Effector memory CD4-positive, alpha-beta T cell (primary cell): ENCODE data around the gene TEC.

Source experiments
- DNase-seq, 3 donors: peaks; one replicate each; pipeline ENCODE4 v3.0.0-alpha.2; 2020
- H3K27ac ChIP-seq: 2 replicates; pipeline ENCODE4 v1.7.0; 2013; ENCODE audit warnings: mild to moderate bottlenecking, low read length, moderate library complexity; ENCODE audit not compliant: insufficient read depth, poor library complexity, severe bottlenecking
- H3K27me3 ChIP-seq: replicated peaks from 2 replicates; pipeline ENCODE4 v1.7.0; 2013; ENCODE audit warnings: mild to moderate bottlenecking, low read length; ENCODE audit not compliant: insufficient read depth, control insufficient read depth, poor library complexity, severe bottlenecking
- H3K36me3 ChIP-seq: 2 replicates; pipeline ENCODE4 v1.7.0; 2013; ENCODE audit warnings: mild to moderate bottlenecking, low read length, moderate library complexity; ENCODE audit not compliant: control insufficient read depth, insufficient read depth
- H3K4me1 ChIP-seq: 2 replicates; pipeline ENCODE4 v1.7.0; 2013; ENCODE audit warnings: low read length, mild to moderate bottlenecking; ENCODE audit not compliant: control insufficient read depth, insufficient read depth, poor library complexity, severe bottlenecking
- H3K4me3 ChIP-seq: 2 replicates; pipeline ENCODE4 v1.7.0; 2013; ENCODE audit warnings: low read length, low read depth, mild to moderate bottlenecking; ENCODE audit not compliant: insufficient read depth, poor library complexity, severe bottlenecking
- H3K9me3 ChIP-seq: 2 replicates; pipeline ENCODE4 v1.7.0; 2013; ENCODE audit warnings: mild to moderate bottlenecking, low read length, moderate library complexity; ENCODE audit not compliant: control insufficient read depth

The TEC gene

GRCh38 chr4:48255959-48256342, 13.7 kb downstream of the TEC start:
- Histone ChIP-seq H3K4me1 (no peaks in the 10 kb centered on the region), H3K9me3 (no peaks in the 10 kb centered on the region), H3K27ac (no peak overlapping the region), H3K27me3 (no peaks in the 10 kb centered on the region), H3K4me3 (no peak overlapping the region), H3K36me3 (no peaks in the 10 kb centered on the region)
- DNase-seq, result no peak

GRCh38 chr4:48255072-48255958, 14.3 kb downstream of the TEC start:
- Histone ChIP-seq H3K36me3 (no peaks in the 10 kb centered on the region), H3K4me3 (no peak overlapping the region), H3K4me1 (no peaks in the 10 kb centered on the region), H3K27me3 (no peaks in the 10 kb centered on the region), H3K27ac (no peak overlapping the region), H3K9me3 (no peaks in the 10 kb centered on the region)
- DNase-seq, result no peak

- H3K27me3 ChIP-seq, result no peaks in the 10 kb centered on the region
- no peaks in the 10 kb centered on the region for H3K9me3 ChIP-seq
- no peak overlapping the region for H3K27ac ChIP-seq
- no peaks in the 10 kb centered on the region for H3K4me1 ChIP-seq
- no peaks in the 10 kb centered on the region for H3K36me3 ChIP-seq
- no peak overlapping the region for H3K4me3 ChIP-seq
- no peak for DNase-seq
Observed at GRCh38 chr4:48254381-48255071, 15.1 kb downstream of the TEC start.

- Histone ChIP-seq H3K9me3 (no peaks in the 10 kb centered on the region), H3K27ac (no peak overlapping the region), H3K27me3 (no peaks in the 10 kb centered on the region), H3K4me3 (no peak overlapping the region), H3K36me3 (no peaks in the 10 kb centered on the region), H3K4me1 (no peaks in the 10 kb centered on the region)
- no peak for DNase-seq
Observed at GRCh38 chr4:48252313-48252712, 17.3 kb downstream of the TEC start.

GRCh38 chr4:48250980-48251379, 18.7 kb downstream of the TEC start:
- no peak for DNase-seq
- H3K4me3 ChIP-seq, result no peak overlapping the region

GRCh38 chr4:48250343-48250742, 19.3 kb downstream of the TEC start:
- Histone ChIP-seq H3K4me3 (no peak overlapping the region), H3K27ac (no peak overlapping the region), H3K36me3 (no peaks in the 10 kb centered on the region), H3K27me3 (no peaks in the 10 kb centered on the region), H3K4me1 (no peaks in the 10 kb centered on the region), H3K9me3 (no peaks in the 10 kb centered on the region)
- no peak for DNase-seq

More at GRCh38 chr4:48250980-48251379, 18.7 kb downstream of the TEC start:
- no peaks in the 10 kb centered on the region for H3K9me3 ChIP-seq
- H3K4me1 ChIP-seq, result no peaks in the 10 kb centered on the region
- H3K27me3 ChIP-seq, result no peaks in the 10 kb centered on the region
- no peak overlapping the region for H3K27ac ChIP-seq
- H3K36me3 ChIP-seq, result no peaks in the 10 kb centered on the region

GRCh38 chr4:48249378-48249777, 20.3 kb downstream of the TEC start:
- H3K36me3 ChIP-seq, result no peaks in the 10 kb centered on the region
- H3K27ac ChIP-seq, result no peak overlapping the region
- H3K27me3 ChIP-seq, result no peaks in the 10 kb centered on the region
- H3K4me1 ChIP-seq, result no peaks in the 10 kb centered on the region
- no peaks in the 10 kb centered on the region for H3K9me3 ChIP-seq
- no peak overlapping the region for H3K4me3 ChIP-seq
- DNase-seq, result no peak

- no peaks in the 10 kb centered on the region for H3K4me1 ChIP-seq
- no peak overlapping the region for H3K4me3 ChIP-seq
- H3K27me3 ChIP-seq, result no peaks in the 10 kb centered on the region
- no peaks in the 10 kb centered on the region for H3K9me3 ChIP-seq
- no peak overlapping the region for H3K27ac ChIP-seq
- DNase-seq, result no peak
- no peaks in the 10 kb centered on the region for H3K36me3 ChIP-seq
Observed at GRCh38 chr4:48248559-48248953, 21.1 kb downstream of the TEC start.

GRCh38 chr4:48247878-48248558, 21.6 kb downstream of the TEC start:
- Histone ChIP-seq H3K9me3 (no peaks in the 10 kb centered on the region), H3K4me1 (no peaks in the 10 kb centered on the region), H3K36me3 (no peaks in the 10 kb centered on the region), H3K27me3 (no peaks in the 10 kb centered on the region), H3K4me3 (no peak overlapping the region), H3K27ac (no peak overlapping the region)
- no peak for DNase-seq
